A673 (cell line): ENCODE measurements around the gene MOV10.

Source experiments
- CTCF ChIP-seq: fragments of 300-800, 200-600 bp; sonication (generic); conservative IDR thresholded peaks from 2 replicates; pipeline ENCODE4 v1.5.1; 2017; ENCODE audit warnings: low read depth, mild to moderate bottlenecking, antibody characterized with exemption, low read length, moderate library complexity, mixed read lengths
- EZH2 ChIP-seq: fragments of 200-600 bp; sonication (generic); IDR thresholded peaks from 2 replicates; pipeline ENCODE4 v1.6.1; 2017; ENCODE audit warnings: borderline replicate concordance, low read depth, mild to moderate bottlenecking, mixed read lengths, antibody characterized with exemption, low read length; ENCODE audit not compliant: poor library complexity, severe bottlenecking

- TF ChIP-seq CTCF = no peak
- no peak for TF ChIP-seq EZH2
These were observed 47.6 kb upstream of the MOV10 start for GRCh38 chr1:112626887-112627286.
